Activated CD4-positive, CD25-positive, alpha-beta regulatory T cell treated with anti-CD3 and anti-CD28 coated beads, Interleukin-2, amount 50 U/mL, for 72 hours (primary cell): ENCODE data around the gene BRPF1.
"Not testable (repeated sequence)": the region's sequence is repeated elsewhere in the genome, so short reads cannot be mapped to it uniquely, and the experiment has no call there.

ENCODE experiments used
- DNase-seq: peaks from one replicate; pipeline ENCODE4 v3.0.0; 2021

Gene BRPF1

DNA sequence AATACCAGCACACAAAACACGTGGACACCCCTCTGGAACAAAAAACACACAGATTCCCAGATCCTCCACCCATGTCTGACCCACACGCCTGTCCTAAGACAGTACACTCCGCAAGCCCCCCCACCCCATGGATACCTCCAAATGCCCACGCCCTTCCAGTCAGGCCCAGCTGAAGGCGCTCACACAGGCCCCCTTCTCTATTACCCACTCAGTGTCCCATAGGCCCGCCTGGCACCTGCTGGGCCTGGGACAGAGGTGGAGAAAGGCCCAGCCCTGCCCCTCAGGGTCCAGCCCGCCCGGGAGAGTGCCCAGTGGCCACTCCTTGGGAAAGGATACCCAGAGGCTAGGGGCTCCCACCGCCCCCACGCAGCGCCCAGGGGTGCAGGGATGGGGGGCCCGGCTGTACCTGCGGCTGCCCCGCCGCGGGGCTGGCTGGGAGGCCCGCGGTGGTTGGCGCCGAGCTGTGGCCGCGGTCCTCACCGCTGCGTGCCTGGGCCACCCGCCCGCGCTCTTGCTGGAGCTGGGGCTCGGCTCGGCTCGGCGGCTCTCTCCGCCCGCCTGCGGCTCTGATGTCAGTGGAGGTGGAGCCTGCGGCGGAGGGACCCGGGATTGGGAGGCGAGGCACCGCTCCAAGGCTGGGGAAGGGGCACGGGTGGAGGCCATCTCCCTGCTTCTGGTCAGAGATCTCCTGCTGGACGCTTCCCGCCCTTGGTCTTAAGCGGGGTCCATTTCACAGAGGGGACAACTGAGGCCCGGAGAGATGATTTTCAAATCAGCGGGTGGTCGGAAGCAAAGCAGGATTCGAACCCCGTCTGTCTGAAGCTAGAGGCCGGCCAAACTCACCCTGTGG lies 38.1 kb downstream of the BRPF1 start, which contains the start of gene CAMK1:
Gene CAMK1, minus strand, starts transcription at position 522 of the 850 bp plus-strand sequence. CDS start 2,198 bp downstream, outside the sequence.
- DNase-seq: peak; percentile 66

DNA sequence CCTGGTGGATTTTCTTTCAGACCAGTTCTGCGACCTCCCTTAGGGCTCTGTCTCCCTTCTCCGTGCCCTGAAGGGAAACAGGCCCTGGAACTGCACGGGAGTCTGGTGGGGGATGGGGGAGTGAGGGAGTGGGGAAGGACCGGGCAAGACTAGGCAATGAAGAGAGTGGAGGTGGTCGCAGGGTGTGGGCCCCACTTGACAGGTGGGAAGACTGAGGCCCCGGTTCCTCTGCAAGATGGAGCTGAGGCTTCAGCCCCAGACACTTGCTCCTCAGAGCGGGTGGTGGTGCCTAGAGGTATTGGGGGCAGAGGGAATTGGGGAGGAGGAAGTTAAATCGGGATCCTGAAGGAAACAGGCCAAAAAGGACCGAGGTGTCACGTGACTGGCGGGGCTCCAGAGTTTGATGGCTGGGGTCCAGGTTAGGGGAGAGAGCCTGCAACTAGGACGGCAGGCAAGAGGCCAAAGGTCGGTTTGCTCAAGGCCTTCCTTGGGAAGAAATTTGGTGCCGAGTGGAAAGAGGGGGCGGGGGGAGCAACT lies 38.8 kb downstream of the BRPF1 start:
- DNase-seq: no peak

DNA sequence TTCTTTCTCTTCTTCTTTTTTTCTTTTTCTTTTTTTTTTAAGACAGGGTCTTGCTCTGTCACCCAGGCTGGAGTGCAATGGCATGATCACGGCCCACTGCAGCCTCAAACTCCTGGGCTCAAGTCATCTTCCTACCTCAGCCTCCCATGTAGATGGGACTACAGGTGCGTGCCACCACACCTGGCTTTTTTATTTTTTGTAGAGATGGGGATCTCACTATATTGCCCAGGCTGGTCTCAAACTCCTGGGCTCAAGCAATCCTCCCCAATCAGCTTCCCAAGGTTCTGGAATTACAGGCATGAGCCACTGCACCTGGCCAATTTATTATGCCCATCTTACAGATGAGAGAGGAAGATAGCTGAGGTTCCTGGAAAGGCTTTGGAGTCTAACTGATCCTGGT lies 39.5 kb downstream of the BRPF1 start:
- not testable (repeated sequence) for DNase-seq

DNA sequence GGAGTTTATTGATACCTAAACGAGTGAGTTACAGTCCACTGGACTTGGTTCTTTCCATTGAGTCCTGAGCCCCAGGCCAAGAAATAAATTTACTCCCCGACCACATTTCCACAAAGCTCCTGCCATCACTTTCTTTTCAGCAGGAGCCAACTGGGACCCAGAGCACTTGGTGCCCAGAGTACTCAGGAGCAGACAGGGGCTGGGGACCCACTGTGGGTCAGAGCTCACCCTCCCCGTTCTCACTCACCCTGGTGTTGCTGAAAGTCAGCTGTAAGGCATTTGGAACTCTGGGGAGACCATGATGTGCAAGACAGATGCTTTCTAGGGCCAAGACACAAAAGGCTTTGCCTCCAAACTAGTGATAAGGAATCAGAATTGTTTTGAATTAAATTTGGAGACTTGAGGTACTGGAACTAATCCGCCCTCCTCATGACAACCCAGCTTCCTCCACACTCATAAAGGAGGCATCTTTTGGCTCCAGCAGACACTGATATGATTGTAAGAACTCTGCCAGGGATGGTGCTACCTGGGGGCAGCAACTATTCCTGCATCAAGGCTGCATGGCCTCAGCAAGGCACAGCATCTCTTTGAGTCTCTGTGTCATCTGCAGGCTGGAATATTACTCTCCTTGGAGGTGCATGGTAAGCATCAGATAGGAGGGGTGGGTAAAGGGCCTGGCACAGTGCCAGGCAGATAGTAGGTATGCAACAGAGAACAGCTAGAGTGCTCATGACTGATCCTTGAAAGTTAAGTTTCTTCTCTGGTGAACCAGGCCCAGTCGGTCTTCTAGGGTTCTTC lies 45.6 kb downstream of the BRPF1 start:
- DNase-seq: no peak

DNA sequence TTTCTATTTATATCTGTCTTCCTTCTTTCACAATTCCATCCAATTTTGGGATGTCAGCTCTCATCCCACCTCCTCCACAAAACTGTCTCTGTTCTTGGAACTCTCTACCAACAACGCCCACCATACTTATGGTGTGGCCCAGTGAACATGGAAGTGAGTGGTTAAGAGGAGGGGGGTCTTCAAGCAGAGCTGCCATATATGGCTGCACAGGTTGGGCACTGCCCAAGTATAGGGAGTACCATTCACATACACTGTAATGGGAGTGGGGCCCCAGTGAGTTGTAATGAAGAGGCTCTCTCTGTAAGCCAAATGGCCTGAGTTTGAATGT lies 46.1 kb downstream of the BRPF1 start:
- DNase-seq: no peak

DNA sequence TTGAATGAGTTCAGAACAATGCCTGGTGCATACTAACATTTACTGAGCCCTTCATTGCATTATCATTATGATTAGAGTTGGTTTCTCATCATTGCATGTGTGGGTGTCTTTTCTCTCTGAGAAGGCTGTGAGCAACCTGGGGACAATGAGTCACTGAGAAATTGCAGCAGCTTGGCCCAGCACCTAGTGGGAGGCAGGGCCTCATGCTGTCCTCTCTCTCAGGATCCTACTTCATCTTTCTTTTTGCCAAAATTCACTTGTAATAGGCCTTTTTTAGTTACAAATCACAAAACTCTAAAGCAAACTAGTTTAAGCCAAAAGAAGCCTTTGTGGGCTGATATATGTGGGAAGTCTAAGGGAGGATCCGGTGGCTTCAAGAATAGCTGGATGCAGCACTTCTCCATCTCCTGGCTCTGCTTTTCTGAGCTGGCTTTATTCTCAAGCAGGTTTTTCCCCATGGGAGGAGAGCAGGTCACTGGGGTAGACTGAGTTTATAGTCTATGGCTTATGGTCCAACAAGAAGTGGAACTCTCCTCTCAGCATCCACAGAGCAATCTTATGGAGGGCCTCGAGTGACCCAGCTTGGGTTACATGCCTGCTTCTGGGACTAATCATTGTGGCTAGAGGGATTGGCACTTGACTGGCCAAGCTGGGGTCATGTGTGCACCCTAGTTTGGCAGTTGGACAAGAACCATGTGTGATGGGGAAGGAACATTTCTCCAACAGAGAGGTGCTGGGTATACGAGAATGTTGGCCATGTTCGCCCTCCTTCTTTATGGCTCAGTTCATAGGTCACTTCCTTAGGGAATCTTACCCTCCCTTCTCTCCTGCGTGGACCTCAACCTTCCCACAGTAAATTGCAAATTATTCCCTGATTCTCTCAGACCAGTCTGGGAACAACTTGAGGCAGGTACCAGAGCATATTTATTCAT lies 46.9 kb downstream of the BRPF1 start:
- no peak for DNase-seq

DNA sequence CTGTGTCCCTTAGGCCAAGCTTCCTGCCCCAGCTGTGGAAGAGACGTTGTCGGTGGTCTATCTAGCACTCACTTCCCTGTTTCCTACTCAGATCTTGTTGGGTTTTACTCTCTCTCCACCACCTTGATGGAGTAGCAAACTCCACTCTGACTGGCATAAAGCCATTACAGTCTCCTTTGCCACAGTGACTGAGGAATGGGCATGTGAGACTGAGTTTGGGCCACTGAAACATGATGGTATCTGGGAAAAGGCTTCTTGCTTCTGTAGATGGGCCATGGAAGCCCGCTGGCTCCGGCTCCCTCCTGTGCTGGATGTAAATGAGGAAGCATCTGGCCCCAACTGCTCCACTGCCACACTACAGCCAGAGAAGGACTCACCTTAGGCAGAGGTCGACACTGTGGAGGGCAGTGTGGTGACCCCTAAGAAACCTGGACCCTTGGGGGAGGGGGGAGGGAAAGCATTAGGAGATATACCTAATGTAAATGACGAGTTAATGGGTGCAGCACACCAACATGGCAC lies 47.6 kb downstream of the BRPF1 start:
- no peak for DNase-seq

DNA sequence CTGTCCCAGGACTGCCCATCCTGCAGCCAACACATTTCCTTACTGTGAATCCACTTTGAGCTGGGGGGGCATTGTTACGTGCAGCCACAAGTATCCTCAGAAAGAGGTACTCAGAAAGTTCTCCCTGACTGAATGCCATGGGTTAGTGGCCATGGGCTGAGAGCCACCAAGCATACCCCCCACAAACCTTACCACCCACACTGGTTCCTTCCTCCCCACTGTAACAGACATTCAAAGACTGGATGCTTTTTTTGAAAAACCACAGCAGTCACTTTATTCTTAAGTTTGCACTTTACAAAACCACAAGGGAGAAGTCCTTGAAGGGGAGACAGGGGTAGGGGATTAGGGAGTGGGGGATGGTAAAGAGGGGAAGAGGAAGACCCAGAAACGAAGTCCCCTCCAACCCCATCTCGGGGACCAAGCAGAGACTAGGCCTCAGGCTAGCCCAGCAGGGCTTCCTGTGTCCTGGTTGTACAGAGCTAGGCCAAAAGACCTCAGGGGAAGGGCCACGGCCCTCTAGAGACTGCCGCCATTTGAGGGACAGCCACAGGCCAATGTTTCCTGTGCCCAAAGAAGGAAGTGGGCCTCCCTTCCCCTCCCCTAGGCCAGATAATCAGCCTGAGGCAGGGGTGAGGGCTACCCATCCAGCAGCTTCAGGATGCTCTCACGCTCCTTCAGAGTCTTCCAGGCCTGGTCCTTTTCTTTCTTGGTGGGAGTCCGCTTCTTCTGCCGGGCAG lies 48.4 kb downstream of the BRPF1 start:
- DNase-seq: peak; percentile 43

DNA sequence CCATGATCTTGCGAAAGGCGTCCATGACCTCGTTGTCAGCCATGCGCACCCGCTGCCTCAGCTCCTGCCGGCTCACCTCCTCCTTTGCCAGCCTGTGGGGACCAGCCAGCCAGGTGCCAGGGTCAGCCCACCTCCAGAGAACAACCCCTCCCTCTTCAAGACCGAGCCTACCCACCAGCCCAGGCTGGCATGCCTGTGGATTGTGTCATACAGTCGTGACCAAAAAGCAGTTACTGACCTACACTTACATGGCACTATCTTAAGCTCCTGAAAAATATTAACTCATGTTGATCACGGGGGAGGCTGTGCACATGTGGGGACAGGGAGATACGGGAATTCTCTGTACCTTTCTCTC lies 48.9 kb downstream of the BRPF1 start:
- DNase-seq: no peak

DNA sequence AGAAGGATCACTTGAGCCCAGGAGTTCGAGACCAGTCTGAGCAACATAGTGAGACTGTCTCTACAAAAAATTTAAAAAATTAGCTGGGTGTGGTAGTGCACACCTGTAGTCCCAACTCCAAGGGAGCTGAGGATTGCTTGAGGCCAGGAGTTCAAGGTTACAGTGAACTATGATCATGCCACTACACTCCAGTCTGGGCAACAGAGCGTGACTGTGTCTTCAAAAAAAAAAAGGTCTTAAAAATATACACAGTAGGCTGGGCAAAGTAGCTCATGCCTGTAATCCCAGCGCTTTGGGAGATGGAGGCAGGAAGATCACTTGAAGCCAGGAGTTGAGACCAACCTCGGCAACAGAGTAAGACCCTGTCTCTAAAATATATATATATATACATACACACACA lies 49.4 kb downstream of the BRPF1 start:
- DNase-seq: no peak

DNA sequence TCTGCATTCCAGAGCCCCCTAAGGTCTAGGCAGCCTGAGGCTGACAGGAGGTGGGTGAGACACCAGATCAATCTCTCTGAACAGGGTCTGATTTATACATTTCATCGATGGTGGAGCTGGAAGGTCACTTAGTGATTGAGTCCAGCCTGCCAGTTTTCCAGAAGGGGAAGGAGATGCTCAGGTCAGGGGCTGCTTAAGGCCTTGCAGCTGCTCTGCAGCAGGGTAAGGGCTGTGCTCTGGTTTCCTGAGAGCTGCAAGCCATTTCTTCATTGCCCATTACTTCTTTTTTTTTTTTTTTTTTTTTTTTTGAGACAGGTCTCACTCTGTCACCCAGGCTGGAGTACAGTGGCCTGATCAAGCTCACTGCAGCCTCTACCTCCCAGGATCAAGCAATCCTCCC lies 50.0 kb downstream of the BRPF1 start:
- no peak for DNase-seq

DNA sequence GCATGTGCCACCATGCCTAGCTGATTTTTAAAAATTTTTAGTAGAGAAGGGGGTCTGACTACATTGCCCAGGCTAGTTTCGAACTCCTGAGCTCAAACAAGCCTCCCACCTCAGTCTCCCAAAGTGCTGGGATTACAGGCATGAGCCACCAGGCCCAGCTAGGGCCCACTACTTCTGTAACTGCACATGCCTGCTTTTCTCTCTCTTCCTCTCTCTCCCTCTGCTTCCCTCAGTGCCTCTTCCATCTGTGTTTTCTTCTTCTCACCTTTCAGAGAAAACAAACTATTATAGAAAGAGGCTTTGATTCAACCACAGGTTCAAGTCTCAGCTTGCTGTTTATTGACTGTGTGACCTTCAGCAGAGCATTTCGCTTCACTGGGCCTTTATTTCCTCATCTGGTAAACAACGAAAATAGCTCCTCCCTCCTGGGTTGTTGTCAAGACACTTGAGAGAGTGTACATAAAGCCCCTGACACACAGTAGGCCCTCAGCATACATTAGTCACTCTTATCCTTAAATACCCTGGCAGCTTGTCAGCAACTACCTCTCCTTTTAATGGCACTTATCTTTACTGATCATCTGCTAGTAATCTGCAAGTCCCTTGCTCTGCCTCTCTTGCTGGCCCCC lies 50.6 kb downstream of the BRPF1 start:
- no peak for DNase-seq

DNA sequence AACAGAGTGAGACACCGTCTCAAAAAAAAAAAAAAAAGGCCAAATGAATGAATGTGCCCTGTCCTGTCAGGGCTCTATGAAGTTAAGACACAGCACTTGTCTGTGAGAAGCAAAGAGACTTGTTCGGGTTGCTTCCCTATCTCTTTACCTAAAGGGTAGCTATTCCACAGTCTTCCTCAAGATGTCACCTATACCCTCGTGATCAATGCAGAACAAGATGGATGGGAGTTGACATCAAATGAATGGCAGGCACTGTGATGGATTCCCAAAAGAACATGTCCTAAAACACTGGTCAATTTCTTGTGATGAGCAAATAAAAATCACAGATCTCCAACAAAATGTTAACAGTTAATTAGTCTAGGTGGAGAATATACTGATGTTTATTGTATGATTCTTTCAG lies 51.2 kb downstream of the BRPF1 start:
- no peak for DNase-seq

DNA sequence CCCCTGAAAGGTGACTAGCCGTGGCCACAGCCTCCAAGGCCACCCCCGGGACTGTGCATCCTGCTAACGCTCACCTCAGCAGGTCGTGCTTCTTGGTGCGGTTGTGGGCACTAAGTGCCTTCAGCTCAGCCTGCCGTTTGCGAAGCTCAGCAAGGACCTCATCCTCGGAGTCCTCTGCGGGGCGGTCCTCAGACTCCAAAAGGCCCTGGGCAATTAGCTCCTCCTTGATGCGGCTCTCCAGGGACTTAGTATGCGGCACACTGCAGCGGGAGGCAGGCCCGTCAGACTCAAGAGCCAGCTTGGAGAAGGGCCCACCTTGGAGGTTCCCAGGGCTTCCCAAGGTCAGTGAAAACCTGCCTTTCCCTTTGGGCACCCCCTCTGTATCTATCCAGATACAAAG lies 52.4 kb downstream of the BRPF1 start:
- no peak for DNase-seq

DNA sequence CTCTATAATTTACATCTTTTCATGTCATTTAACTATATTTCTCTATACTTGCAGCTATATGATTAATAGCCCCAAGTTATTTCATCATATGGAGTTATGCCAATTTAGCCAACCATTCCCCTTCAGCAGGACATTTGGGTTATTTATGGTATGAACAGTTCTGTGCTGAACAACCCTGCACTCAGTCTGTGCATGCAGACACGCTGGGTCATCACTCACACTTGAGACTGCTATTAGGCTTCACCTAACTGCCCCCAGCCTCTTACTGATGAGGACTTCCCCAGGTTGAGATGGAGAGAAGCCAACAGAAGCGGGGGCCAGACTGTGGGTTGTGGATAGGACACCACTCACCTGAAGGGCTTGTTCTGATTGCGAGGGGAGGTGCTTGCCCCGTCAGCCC lies 53.4 kb downstream of the BRPF1 start:
- DNase-seq: no peak

DNA sequence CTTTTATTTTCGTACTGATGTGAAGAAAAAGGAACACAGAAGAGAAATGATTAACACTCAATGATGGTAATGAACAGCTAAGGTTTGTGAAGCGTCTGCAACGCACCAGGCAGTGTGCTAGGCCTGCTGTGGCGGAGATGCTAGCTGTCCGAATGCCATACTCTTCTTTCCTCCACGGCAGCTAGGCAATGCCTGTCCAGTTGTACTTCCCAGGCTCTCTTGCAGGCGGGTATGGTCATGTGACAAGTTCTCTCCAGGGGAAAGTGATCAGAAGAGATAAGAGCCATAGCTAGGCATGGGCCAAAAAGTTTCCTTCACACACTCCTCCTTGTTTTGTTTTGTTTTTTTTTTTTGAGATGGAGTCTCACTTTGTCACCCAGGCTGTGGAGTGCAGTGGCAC lies 54.1 kb downstream of the BRPF1 start:
- no peak for DNase-seq

DNA sequence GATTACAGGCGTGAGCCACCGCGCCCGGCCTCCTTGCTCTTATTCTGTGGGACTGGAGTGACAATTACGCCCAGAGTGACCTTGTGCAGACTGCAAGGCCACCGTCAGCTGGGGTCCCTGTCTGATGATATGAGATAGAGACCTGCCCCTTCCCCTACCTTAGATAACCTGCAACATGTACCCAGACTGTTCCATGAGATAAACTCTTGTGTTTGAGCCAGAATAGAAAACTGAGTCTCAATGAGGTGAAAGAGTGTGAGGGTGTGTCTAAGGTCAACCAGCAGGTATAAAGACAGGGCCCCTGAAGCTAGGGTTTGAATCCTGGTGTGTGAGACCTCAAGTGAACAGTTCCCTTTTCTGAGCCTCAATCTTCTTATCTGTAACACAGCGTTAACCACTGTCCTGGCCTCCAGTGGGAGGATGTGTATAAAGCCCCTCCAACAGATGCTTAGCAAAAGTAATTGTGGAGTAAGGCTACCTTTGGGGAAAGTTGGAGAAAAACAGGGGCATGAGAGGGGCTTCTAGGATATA lies 54.7 kb downstream of the BRPF1 start:
- no peak for DNase-seq

DNA sequence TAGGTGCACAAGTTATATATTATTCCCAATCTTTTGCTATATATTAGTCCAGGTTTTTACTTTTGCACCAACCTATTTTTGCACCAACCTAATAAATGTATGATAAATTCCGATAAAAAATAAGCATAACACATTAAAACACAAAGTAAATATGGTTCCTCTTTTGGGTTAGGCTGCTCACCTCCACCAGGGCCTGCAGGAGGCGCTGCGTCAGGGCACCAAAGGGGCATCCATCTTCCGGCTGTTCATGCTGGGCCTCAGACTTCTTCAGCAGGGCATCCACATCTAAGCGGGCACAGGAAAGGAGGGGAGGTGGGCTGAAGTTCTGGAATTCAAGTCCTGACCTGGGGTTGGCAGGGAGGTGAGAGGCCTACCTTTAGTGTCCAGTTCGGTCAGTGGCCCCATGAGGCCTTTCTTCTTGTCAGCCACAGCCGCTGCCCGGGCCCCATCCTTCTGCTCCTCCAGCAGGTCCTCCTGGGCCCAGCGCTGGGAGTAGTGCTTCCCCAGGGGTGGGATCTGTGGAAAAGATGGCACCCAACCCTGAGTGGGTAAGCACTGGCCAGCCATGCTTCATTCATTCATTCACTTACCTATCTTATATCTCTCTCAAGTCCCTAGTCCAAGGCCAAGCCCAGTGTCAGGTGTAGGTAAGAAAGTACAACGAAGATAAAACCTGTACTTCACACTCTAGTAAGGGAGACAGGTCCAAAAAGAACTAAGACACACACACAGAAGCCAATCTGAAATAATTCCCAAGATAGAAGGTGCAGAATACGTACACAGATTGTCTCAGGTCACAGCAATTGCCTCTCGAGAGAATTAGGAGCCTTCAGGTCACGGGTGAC lies 55.5 kb downstream of the BRPF1 start:
- DNase-seq: no peak

DNA sequence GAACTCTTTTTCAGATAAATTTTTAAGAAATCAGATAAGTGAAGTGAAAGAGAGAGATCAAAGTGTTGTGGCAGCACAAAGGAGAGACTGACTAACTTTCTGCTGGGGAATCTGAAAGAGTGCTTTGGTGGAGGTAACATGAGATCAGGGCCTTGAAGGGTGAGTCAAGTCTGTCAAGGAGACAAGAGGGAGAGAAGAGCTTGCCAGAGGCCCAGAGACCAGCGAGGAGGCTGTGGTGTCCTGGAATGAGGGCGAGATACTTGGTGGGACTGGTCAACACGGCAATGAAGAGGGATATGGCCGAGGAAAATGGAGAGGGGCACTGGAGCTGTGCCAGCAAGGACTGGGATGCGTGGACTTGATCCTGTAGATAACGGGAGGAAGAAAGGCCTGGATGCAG lies 56.2 kb downstream of the BRPF1 start:
- no peak for DNase-seq

DNA sequence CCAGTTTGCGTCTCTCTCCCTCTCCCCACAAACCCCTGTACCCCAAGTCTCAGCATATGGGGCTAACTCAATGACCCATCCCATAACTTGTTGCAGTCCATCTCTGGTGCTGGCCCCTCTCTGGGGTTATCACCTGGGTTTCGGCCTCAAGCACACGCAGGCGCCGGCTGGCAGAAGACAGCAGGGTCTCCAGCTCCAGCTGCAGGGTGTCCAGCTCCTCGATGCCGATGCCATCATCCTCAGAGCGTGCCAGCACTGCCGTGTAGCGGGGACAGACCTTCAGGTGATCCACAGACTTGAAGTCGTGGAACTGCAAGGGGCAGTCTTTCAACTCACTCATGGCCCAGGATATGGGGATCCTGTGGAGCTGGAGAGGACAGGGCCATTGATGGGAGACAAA lies 59.6 kb downstream of the BRPF1 start:
- DNase-seq: no peak
